GM21528 (cell line): Measurements from ENCODE around the gene CEP112.

Source experiments
- ATAC-seq: cut with Tn5 transposase; IDR thresholded peaks from one replicate; pipeline ENCODE4 v1.9.1; 2021; ENCODE audit warnings: mild to moderate bottlenecking, moderate library complexity; ENCODE audit not compliant: unreplicated experiment, low FRiP score

CEP112 gene

DNA sequence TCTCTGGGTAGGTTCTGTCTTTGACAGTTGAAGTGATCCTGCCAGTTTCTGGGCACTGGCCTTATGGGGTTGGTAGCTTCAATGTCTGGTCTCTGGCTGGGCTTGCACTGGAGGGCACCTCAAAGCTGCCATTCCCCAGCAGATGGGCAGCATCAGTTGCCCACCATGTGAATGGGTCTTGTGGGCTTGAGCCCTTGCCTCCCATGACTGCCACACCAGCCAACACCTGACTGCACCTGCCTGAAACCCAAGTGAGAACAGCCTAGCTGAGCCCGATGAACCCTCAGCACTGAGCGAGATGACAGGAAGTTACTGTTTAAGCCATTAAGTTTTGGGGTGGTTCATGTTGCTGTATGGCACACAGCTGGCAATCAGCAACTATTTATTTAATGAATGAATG lies 561.4 kb downstream of the CEP112 start:
- no peak for ATAC-seq

DNA sequence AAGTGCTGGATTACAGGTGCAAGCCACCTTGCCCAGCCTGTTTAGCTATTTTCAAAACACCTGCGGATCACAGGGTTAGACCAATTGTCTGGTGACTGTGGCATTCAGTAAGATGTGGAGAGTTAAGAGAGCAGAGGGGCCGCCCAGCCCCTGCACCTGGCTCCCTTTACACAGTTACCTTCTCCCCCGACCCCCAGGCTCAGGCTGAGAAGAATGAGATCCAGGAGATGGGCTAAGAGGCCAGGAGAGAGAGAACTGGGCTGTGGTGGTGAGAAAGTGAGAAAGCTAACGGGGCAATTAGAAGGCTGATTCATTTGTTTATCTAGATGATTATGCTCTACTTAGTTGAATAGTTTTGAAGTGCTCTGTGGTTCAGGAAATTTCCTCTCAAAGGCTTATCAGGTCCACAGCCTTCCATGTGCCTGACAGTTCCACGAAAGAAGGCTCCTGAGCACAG lies 562.7 kb downstream of the CEP112 start:
- ATAC-seq, result no peak

DNA sequence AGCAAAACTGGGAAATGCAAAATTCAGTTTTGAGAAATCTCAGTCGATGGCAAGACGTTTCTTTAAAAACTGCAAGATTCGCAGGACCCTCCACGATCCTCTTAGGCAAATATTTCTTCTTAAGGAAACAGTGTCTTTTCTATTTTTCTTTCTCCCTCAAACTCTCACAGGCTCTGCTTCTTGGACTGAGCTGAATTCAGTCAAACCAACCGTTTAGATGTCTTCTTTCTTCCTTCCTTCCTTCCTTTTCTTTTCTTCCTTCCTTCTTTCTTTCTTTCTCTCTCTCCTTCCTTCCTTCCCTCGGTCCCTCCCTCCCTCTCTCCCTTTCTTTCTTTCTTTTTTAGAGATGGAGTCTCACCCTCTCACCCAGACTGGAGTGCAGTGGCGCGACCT lies 563.3 kb downstream of the CEP112 start:
- no peak for ATAC-seq

DNA sequence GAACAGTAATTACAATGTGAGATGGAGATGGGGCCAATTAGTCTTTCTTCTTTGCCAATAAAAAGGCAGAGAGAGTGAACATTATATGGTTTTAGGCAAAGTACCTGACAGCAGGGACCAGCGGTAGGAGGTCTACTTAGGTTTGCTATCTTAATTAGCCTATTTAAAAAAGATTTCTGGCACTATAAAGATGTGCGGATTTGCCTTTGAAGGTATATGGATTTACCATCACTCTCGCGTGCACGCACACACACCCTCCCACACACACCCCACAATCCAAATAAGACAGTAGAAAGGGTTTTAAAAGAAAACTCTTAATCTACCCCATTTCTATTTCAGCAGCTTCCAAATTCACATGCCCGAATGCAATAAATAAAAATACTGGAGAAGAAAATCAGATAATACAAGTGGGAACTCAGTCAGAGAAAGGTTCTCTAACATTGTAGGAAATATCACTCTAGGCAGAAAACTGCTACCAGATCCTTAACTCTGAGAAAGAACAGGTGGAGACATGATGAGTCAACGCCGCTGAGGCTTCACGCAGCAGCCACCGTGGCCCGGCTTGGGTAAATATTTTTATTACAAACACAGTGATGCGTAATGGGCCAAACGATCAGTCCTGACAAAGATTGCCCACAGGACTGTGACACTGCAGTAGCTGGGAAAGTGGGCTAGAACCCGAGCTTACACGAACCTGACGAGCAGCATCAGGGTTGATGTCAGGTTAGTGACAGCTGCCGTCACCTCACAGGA lies 563.9 kb downstream of the CEP112 start:
- no peak for ATAC-seq

DNA sequence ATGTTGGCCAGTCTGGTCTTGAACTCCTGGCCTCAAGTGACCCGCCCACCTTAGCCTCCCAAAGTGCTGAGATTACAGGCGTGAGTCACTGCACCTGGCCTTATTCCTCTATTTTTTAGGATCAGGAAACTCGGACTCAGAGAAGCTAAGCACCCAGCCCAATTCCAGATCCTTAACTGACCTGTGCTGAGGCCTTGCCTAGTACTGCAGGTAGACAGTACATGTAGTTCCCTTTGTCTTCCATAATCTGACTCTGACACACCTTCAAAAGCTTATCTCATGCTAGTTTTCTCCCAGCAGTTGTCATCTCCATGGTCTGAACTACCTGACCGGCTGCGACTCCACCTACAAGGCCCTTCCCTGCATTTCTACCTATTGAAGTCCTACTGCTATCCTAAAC lies 564.8 kb downstream of the CEP112 start:
- no peak for ATAC-seq

DNA sequence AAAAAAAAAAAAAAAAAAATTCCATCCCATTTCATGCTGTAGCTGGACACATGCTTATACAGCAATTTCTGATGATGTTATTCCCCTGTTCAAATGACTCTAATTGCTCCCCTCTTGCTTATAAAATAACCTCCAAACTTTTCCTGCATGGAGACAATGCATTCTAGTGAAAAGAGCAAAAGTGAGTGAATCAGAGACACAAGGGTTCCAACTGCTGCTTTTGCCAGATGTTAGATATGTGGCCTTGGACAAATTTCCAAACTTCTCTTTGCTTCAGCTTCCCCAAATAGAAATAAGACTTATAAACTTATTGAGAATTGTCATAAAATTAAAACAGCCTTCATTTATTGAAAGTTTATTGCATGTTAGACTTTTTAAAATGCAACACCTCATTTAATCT lies 565.5 kb downstream of the CEP112 start:
- no peak for ATAC-seq

DNA sequence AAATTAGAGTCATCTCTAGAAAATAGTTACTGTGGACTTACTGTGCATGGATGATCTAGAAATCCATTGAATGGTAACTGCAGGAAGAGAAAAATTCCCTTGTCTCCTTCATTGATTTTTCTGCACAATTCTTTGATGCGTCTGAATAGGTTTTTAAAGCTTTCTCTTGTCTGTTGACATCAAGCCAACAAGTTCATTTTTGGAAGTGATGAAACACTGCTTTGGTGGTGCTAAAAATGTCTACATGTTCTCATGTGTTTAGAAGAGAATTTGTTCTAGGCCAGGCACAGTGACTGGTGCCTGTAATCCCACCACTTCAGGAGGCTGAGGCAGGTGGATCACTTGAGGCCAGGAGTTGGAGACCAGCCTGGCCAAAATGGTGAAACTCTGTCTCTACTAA lies 573.4 kb downstream of the CEP112 start:
- ATAC-seq, result no peak

DNA sequence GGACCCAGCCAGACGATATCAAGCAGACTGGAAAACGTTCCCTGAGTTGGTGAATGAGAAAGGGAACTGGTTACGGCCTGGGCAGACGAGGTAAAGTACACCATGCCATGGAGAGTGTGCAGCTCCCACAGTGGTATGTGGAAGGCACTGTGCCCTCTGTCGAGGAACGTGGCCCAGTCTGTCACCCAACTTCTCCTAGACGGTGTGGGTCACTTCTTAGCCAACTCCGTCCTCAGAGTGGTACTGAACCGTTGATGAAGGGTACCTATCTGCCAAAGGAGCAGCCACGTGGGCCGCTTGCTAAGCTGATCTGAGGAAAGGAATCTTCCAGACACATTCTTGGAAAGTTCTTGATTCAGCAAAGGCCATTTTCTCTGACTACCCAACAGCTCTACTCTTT lies 574.4 kb downstream of the CEP112 start:
- no peak for ATAC-seq

DNA sequence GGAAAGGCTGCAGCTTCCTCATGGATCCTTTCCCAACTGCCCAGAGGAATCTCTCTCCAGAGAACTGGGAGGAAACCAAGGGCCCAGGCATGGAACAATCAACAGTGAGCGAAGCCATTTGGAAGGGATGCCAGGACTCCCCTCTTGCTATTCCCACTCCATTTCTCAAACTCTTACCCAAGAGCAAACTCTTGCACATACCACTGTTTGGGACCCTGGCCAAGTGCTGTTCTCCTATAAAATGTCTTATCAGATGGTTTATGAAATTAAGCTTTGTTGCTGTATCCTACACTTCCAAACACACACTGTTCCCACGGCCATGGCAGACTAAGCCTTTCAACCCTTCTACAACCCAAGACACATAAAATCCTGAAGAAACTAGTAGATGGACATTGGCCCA lies 582.2 kb downstream of the CEP112 start:
- ATAC-seq, result no peak

DNA sequence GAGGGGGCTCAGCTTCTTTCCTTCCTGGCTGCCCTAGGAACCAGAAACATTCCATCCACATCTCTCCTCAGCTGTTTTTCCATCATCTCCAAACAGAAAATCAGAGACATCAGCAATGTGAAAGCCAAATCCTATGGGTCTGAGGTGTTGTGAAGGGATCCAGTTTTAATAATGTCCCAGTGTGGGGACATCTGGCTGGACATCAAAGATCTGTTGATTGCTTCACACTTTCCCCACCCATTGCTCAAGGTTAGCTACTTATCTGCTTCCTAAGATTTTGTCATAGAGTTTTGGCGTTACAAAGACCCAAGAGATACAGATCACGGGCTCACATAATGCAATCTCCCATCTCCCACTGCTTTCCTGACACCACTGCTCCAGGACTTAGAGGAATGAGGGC lies 582.6 kb downstream of the CEP112 start:
- ATAC-seq, result no peak

DNA sequence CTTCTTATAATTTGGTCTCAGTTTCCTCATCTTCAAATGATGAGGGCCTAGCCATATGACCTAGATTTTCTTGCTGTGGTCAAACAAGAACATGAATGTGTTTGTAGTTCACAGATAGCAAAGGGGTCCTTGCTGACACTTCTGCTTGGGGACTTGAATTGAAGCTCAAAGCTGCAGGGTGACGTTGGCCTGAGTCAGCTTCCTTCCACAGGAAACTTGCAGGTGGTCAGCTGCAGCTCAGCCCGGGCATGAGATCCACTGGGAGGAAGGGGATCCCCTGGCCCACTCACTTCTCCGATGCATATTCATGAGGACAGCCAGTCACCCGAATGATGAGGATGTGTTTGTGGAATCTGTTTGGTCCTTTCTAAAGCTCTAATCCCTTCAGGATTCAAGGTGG lies 587.9 kb downstream of the CEP112 start:
- no peak for ATAC-seq

DNA sequence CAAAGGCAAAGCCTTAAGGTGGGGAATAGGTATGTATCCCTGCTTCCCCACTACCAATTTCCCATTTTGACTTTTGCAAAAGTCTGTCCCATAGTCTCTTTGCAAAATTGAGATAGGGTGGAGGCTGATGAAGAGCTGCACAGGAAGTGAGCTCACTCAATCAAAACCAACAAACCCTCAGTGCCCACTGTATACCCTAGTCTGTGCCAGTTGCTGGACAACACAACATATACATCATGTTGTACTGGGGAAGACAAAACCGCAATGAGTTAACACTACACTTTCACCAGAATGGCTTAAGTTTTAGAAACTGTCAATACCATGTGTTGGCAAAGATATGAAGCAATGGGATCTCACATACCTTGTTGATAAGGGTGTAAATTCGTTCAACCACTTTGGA lies 590.1 kb downstream of the CEP112 start:
- no peak for ATAC-seq

DNA sequence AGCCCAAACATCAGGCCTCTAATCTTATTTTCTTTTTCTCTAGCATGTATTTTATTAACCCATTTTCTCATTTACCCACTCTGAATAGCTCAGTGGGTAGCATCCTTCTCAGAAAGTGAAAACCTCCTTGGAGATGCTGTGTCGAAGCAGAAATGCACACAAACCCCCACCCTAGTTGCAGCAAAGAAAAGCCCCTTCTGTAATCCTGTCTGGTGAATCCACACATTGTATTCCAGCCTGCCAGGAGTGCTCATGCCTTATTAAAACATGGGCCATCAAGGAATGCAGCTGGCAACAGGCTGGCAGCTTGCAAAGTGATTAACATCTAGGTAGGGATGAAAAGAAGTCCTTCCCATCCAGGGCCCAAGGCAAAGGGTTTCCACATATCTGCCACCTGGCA lies 590.8 kb downstream of the CEP112 start:
- ATAC-seq, result no peak

DNA sequence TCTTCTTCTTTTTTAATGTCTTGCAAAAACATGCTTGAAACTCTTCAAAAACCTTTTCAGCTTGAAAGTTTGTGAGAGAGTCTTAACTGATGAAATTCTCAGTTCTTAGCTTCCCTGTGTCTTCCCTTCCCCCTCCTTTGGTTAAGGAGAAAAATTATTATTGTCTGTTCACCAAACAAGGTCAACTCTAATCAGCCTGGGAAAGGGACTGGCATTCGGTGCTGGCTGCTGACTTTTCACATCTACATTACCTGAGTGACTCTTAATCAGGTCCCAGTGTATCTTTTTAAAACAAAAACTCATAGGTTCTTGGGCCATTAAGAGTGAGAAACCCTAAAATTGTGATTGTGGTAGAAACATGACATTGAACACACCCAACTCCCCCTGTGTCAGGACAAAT lies 591.4 kb downstream of the CEP112 start:
- no peak for ATAC-seq

DNA sequence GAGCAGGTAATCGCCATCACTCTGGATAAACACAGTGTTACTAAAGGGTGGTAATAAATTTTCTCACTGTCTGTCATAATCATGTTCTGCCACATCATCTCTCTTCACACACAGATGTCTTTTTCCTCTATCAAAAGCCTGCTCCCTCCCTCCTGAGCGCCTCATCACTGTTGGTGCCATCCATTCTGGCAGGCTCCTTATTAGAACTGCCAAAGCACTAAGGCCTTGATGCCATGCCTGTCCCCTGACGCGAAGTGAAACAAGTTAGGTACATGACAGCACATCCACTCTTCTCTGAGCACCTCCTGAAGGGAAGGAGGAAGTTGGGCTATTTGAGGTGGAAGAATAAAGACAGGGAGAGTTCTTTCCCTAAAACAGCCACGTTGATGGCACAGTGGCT lies 592.3 kb downstream of the CEP112 start:
- no peak for ATAC-seq

DNA sequence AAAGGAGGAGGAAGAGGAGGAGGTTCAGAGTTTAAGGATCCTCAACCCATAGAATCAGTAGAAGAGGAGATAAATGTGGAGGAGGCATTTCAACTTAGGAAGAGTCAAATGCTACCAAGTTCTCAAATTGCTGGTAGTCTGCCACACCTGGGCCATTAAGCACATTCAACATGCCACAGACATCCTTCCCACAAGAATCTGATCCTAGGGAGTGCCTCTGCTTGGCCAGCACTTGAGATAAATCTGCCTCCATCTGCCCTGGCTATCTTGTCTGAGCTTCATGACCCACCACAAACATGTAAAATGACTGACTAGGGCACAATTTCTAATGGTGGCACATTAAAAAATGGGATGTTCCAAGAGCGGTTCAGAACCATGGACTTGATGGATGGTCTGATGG lies 593.2 kb downstream of the CEP112 start:
- no peak for ATAC-seq

DNA sequence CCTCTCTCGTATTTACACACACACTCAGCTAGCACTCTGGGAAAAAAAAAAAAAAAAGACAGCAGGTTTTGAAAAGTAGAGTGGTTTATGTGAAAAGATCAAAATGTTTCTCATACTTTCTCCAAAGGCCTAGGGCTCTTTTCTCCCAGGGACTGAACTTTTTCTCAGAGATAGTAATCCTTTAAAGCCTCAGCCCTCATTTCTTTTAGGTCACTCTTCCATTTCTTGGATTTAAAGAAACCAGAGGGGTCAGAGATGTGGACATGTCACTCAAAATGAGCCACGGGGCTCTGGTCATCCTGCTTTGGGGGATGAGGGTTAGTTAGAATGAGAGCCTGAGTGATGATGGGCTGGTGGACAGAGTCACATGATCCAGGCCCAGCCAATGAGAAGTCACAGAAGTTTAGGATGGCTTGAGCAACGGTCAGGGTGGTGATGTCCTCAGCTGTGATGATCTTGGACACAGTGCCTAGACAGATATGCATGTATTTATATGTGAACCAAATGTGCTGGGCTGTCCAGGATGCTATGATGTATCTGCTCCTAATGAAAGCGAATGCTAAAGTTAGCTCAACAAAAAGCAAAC lies 596.8 kb downstream of the CEP112 start:
- ATAC-seq, result no peak

DNA sequence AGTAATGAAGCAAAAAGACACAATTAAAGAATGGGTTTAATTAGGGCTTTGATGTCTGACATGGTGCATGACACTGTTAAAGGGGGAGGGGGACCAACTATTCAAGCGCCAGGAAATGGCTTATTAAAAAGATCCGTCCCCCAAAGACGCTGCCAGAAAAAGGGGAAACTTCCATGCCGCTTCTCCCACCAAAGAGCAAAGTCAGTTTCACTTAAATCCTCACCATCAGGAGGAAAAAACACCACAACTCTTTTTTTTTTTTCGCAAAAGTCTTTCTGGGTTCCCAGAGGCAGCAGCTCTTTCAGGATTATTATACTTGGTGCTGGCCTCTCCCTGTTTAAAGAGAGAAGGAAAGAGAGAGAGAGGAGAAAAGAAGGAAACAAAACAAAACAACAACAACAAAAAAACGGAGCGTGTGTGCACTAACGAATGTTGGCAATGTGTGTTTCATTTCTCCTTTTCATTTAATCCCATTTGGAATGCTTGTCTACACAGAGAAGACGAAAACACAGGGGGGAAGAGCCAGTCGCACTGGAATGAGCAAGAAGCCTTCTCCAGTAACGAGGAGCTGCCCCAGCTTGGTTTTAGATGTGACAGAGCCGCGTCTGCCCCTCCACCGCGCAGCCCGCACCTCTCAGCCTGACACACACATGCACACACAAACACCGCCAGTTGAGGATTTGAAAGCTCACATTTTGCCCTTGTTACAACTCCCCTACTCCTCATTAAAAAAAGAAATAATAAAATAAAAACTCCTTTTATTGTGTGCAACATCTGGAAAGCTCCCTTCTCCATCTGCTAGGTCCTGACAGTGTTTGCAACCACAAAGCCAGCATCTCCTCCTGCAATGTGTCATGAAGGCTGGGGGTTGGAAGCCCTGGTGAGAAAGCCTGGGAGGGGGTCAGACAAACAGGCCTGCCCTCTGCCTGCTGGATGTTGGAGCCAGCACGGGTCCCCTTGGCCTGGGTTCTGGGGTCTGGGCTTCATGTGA lies 597.8 kb downstream of the CEP112 start:
- no peak for ATAC-seq

DNA sequence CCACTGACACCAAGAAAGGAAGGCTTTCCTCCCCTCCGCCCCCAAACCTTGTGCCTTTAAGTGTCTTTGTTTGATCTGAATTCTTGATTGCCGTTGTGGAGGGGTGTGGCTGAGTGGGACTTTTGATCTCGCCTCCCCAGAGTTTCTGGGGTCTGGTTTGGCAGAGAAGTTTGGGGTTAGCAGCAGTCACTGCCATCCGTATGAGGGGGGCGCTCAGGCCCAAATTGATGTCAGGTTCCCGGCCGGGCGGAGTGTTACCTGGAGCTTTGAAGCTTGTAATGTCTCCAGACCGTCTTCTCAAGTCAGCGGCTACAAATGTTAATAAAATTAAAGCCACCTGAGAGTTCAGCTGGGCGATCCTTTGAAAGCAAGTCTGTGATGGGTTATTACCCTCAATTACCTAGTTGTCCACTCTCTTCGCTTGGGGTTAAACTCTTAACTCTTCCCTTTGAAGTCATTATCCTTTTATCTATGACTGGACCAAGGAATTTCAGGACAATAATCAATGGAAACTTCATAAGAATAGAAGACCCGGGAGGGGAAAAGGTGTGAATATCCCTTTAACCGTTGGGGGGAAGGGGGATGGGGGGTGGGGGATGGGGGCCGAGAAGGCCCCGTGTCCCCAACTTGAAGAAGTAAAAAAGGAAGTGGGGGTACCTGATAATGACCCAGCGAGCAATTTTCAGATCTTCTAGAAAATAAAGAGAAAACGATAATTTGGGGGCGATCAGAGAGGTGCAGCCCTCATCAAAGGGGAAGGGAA lies 598.7 kb downstream of the CEP112 start:
- ATAC-seq, result no peak

DNA sequence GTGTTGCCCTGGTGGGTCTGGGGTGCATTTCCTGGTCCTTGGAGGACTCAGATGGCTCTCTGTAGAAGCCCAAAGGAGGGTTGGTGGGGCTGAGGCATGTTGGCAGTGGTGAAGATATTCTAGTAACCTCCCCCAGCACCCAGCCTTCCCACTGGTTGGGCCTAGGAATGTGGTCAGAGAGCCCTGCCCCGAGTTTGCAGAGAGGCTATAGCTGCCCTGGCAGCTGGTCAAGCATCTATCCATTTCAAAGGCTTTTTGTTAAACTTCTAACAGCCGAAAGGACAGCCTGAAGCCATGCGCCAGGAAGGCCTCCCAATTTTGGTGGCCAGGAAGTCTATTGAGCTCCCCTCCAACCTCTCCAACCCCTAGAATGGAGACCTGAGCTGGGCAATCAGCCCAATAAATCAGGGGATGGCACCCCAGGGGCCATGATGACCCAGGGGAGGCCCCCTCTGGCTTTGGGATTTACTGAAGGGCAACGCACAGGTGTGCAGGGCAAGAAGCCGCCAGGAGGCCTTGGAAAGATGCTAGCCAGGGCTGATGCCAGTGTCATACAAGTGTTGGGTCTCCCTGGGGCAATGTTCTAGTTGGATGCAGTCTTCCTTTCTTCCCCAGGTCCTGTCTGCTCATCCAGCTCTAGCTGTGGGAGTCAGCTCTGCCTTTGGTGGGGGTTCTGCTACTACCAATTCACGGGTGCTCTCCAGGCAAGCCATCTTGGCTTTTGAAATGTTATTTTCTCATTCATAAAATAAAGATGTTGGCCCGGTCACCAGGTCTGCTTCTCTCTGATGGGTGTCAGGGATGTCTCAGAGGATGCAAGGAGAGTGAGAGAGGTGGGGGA lies 599.6 kb downstream of the CEP112 start:
- no peak for ATAC-seq
